HEK293T (cell line): ENCODE measurements around the gene CDH10.

Source experiments
- CTCF ChIA-PET: fragments of 350-600 bp; formaldehyde crosslinking; extraction: SDS; loops from one replicate; lab custom pipeline; 2021; ENCODE audit warnings: antibody characterized with exemption, inconsistent platforms; lab: Yijun Ruan, JAX
- POLR2A ChIA-PET: fragments of 350-600 bp; formaldehyde crosslinking; extraction: SDS; loops from one replicate; lab custom pipeline; 2020; ENCODE audit warnings: antibody characterized with exemption, inconsistent platforms; lab: Yijun Ruan, JAX
- DNase-seq: peaks from one replicate; pipeline ENCODE4 v3.0.0; 2012; ENCODE audit warnings: mixed read lengths; ENCODE audit errors: extremely low spot score
- ARNT ChIP-seq: fragments of 450-650 bp; IDR thresholded peaks from 2 replicates; pipeline ENCODE4 v1.6.1; 2017; ENCODE audit warnings: mild to moderate bottlenecking
- BHLHE40 ChIP-seq: fragments of 450-650 bp; IDR thresholded peaks from 2 replicates; pipeline ENCODE4 v1.6.1; 2016; ENCODE audit warnings: mild to moderate bottlenecking, moderate library complexity, borderline replicate concordance
- CTBP1 ChIP-seq: fragments of 450-650 bp; IDR thresholded peaks from 2 replicates; pipeline ENCODE4 v1.6.1; 2016; ENCODE audit warnings: borderline replicate concordance
- ELF4 ChIP-seq: fragments of 450-650 bp; IDR thresholded peaks from 2 replicates; pipeline ENCODE4 v1.6.1; 2017; ENCODE audit warnings: antibody characterized with exemption
- FOXA1 ChIP-seq: fragments of 450-650 bp; IDR thresholded peaks from 2 replicates; pipeline ENCODE4 v1.6.1; 2016; ENCODE audit warnings: mild to moderate bottlenecking
- FOXK2 ChIP-seq: fragments of 450-650 bp; IDR thresholded peaks from 2 replicates; pipeline ENCODE4 v1.6.1; 2016; ENCODE audit warnings: mild to moderate bottlenecking
- FOXM1 ChIP-seq: fragments of 450-650 bp; IDR thresholded peaks from 2 replicates; pipeline ENCODE4 v1.6.1; 2017; ENCODE audit warnings: mild to moderate bottlenecking, borderline replicate concordance
- HDGF ChIP-seq: fragments of 450-650 bp; IDR thresholded peaks from 2 replicates; pipeline ENCODE4 v1.6.1; 2017; ENCODE audit warnings: antibody characterized with exemption, borderline replicate concordance
- L3MBTL2 ChIP-seq: fragments of 450-650 bp; conservative IDR thresholded peaks from 2 replicates; pipeline ENCODE4 v1.6.1; 2016; ENCODE audit warnings: mild to moderate bottlenecking
- LEF1 ChIP-seq: fragments of 450-650 bp; IDR thresholded peaks from 2 replicates; pipeline ENCODE4 v1.6.1; 2017; ENCODE audit warnings: mild to moderate bottlenecking, borderline replicate concordance
- NFRKB ChIP-seq: fragments of 450-650 bp; IDR thresholded peaks from 2 replicates; pipeline ENCODE4 v1.6.1; 2016; ENCODE audit warnings: mild to moderate bottlenecking, moderate library complexity
- PKNOX1 ChIP-seq: fragments of 450-650 bp; IDR thresholded peaks from 2 replicates; pipeline ENCODE4 v1.6.1; 2016
- SP1 ChIP-seq: fragments of 450-650 bp; IDR thresholded peaks from 2 replicates; pipeline ENCODE4 v1.6.1; 2017
- SUZ12 ChIP-seq: fragments of 450-650 bp; IDR thresholded peaks from 2 replicates; pipeline ENCODE4 v1.6.1; 2016; ENCODE audit warnings: mild to moderate bottlenecking
- TARDBP ChIP-seq: fragments of 450-650 bp; IDR thresholded peaks from 2 replicates; pipeline ENCODE4 v1.6.1; 2016
- ZNF384 ChIP-seq: fragments of 450-650 bp; IDR thresholded peaks from 2 replicates; pipeline ENCODE4 v1.6.1; 2016

Gene CDH10

GRCh38 chr5:24497145-24497544 lies 147.6 kb downstream of the CDH10 start:
- DNase-seq: no peak
- ChIA-PET POLR2A (no interaction called here), CTCF (no interaction called here)
- no peak for TF ChIP-seq SP1
- no peak for TF ChIP-seq NFRKB
- no peak for TF ChIP-seq ARNT

- no peak for DNase-seq
- ChIA-PET POLR2A (no interaction called here), CTCF (interaction anchor here (0.8 kb wide), 1 partner anchor 1835 kb away, joined by 5 read pairs; no protein-coding TSS in a partner anchor)
- TF ChIP-seq L3MBTL2 (no peak), NFRKB (no peak), LEF1 (no peak), BHLHE40 (no peak), FOXA1 (no peak), HDGF (no peak), ZNF384 (no peak), ARNT (no peak), FOXK2 (no peak)
Observed at GRCh38 chr5:24496268-24496667, 148.5 kb downstream of the CDH10 start.

GRCh38 chr5:24492229-24492628 lies 152.5 kb downstream of the CDH10 start:
- ChIA-PET POLR2A (no interaction called here), CTCF (no interaction called here)
- no peak for DNase-seq
- TF ChIP-seq SP1 (no peak), BHLHE40 (no peak), TARDBP (no peak), PKNOX1 (no peak), FOXA1 (no peak), CTBP1 (no peak), FOXK2 (no peak), ZNF384 (no peak), HDGF (no peak)

- DNase-seq: no peak
- POLR2A ChIA-PET: no interaction called here
Observed at GRCh38 chr5:24491490-24491889, 153.3 kb downstream of the CDH10 start.

GRCh38 chr5:24487368-24488229 lies 157.2 kb downstream of the CDH10 start:
- peak; percentile 6 for DNase-seq

More at GRCh38 chr5:24491490-24491889, 153.3 kb downstream of the CDH10 start:
- TF ChIP-seq SUZ12: no peak
- TF ChIP-seq NFRKB: no peak
- TF ChIP-seq BHLHE40: no peak
- no peak for TF ChIP-seq ARNT
- TF ChIP-seq HDGF: no peak
- no peak for TF ChIP-seq TARDBP
- TF ChIP-seq FOXM1: no peak
- TF ChIP-seq PKNOX1: no peak
- TF ChIP-seq ZNF384: no peak
- no peak for TF ChIP-seq FOXK2
- no peak for TF ChIP-seq SP1
- no peak for TF ChIP-seq CTBP1
- no peak for TF ChIP-seq LEF1
- TF ChIP-seq ELF4: no peak
- TF ChIP-seq L3MBTL2: no peak
- TF ChIP-seq FOXA1: no peak
- CTCF ChIA-PET: no interaction called here

More at GRCh38 chr5:24487368-24488229, 157.2 kb downstream of the CDH10 start:
- no peak for TF ChIP-seq TARDBP
- no peak for TF ChIP-seq NFRKB
- no peak for TF ChIP-seq SP1
- no peak for TF ChIP-seq FOXK2
- TF ChIP-seq BHLHE40: no peak
- TF ChIP-seq FOXA1: no peak
- no peak for TF ChIP-seq PKNOX1
- TF ChIP-seq ZNF384: no peak
- TF ChIP-seq ELF4: no peak
- TF ChIP-seq LEF1: no peak
- no peak for TF ChIP-seq HDGF
- TF ChIP-seq L3MBTL2: no peak
- no peak for TF ChIP-seq ARNT
- no peak for TF ChIP-seq FOXM1
- no peak for TF ChIP-seq SUZ12
- no peak for TF ChIP-seq CTBP1
- ChIA-PET POLR2A (no interaction called here), CTCF (interaction anchor here (0.6 kb wide), 1 partner anchor 33 kb away, joined by 3 read pairs; no protein-coding TSS in a partner anchor)
